ENCODE data around the gene ADAM21.
"Not testable (repeated sequence)": the region's sequence is repeated elsewhere in the genome, so short reads cannot be mapped to it uniquely, and the experiment has no call there.

The ADAM21 gene

GRCh38 chr14:70454731-70455130, 2.8 kb downstream of the ADAM21 start:
- no peak overlapping the region for H3K4me3 ChIP-seq (ENCODE audit: low read length)
- no peak for TF ChIP-seq ZNF274 (IDR thresholded peaks at IDR 0.05; ENCODE audit: low read depth, low read length)

GRCh38 chr14:70468731-70469130, 16.8 kb downstream of the ADAM21 start:
- no peak overlapping the region for H3K4me3 ChIP-seq (ENCODE audit: low read length)
- no peak for TF ChIP-seq ZNF274 (IDR thresholded peaks at IDR 0.05; ENCODE audit: low read depth, low read length)

- not testable (repeated sequence) for H3K4me3 ChIP-seq (ENCODE audit: low read length)
These were observed 19.0 kb downstream of the ADAM21 start for GRCh38 chr14:70470863-70471563.

DNA sequence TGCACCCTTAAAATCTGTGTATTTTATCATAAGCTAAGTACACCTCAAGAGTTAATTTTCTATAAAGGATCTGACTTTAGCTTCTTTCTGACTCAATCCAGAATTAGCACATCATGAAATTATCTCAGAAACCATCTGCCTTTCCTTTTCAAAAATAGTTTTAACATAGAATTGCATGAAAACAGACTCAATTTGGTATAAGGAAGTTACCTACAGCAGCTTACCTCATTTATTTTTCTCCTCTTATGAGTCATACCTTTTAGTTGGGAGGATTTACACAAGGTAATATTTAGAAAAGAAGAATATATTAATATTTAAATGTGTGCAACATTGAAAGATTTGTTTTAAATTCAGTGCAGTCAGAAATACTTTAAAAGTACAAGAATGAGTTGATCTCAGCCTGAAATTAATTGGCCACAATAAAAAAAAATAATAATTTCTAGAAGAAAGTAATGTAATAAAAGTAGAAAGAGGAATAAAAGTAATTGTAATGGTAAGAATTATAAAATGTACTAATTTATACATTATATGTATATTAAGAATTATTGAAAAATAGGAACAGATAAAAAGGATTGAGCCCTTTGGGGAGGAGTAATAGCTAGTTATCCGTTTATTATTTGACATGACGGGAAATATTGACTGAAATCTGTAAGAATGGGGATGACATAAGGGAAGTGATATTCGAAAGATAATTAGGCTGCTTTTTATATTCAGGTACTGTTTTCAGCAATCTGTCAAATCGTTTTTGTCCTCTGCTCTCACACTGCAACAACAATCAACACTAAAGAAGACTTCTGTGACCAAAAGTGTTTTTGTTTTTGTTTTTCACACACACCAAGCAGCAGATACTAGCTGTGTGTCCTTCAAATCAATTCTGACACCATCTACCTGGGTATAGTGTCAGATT, 20.5 kb downstream of the ADAM21 start:
- TF ChIP-seq ZNF274 (IDR thresholded peaks at IDR 0.05; ENCODE audit: low read depth, low read length): no peak
- H3K4me3 ChIP-seq (ENCODE audit: low read length): no peak overlapping the region

DNA sequence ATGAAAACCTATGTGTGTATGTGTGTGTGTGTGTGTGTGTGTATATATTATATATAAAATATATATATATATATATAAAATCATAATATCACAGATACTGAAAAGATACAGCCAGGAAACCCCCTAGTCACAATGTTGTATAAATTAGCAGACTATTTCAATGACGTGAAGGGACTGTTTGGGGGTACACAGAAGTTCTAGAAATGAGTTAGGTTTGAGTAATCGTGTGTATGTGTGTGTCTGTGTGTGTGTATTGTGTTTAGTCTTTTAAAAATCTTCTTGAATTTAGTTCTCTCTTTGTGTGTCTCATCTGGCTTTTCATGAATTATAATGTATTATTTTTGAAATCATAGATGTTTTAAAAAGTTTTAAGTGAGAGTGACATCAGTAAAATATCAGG, 21.9 kb downstream of the ADAM21 start:
- no peak overlapping the region for H3K4me3 ChIP-seq (ENCODE audit: low read length)
- TF ChIP-seq ZNF274 (IDR thresholded peaks at IDR 0.05; ENCODE audit: low read depth, low read length): no peak

- H3K4me3 ChIP-seq (ENCODE audit: low read length): not testable (repeated sequence)
These were observed 23.5 kb downstream of the ADAM21 start for GRCh38 chr14:70475459-70475858.

DNA sequence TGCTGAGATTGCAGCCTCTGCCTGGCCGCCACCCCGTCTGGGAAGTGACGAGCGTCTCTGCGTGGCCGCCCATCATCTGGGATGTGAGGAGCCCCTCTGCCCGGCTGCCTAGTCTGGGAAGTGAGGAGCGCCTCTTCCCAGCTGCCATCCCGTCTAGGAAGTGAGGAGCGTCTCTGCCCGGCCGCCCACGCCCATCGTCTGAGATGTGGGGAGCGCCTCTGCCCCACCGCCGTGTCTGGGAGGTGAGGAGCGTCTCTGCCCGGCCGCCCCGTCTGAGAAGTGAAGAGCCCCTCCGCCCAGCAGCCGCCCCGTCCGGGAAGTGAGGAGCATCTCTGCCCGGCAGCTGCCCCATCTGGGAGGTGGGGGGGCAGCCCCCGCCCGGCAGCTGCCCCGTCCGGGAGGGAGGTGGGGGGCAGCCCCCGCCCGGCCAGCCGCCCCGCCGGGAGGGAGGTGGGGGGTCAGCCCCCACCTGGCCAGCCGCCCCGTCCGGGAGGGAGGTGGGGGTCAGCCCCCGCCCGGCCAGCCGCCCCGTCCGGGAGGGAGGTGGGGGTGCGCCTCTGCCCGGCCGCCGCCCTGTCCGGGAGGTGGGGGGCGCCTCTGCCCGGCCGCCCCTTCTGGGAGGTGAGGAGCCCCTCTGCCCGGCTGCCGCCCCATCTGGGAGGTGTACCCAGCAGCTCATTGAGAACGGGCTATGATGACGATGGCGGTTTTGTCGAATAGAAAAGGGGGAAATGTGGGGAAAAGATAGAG, 25.6 kb downstream of the ADAM21 start:
- not testable (repeated sequence) for H3K4me3 ChIP-seq (ENCODE audit: low read length)

DNA sequence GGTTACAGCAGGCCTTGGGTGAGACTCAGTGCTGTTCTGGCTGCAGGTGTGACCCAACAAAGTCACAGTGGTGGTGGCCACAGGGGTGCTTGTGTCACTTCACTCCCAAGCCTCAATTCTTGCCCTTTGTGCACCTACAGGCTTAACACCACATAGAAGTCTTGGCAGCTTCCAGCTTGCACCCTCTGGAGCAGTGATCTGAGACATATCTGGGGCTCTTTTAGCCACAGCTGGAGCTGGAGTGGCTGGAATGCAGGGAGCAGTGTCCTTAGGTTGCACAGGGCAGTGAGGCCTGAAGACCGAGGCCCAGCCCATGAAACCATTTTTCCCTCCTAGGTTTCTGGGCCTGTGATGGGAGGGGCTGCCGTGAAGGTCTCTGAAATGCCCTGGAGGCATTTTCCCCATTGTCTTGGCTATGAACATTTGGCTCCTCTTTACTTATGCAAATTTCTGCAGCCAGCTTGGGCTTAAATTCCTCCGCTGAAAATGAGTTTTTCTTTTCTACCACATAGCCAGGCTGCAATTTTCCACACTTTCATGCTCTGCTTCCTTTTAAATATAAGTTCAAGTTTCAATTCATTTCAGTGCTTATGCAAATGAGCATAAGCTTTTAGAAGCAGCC, 37.7 kb downstream of the ADAM21 start:
- no peak for TF ChIP-seq ZNF274 (IDR thresholded peaks at IDR 0.05; ENCODE audit: low read depth, low read length)
- no peak overlapping the region for H3K4me3 ChIP-seq (ENCODE audit: low read length)

- no peak overlapping the region for H3K4me3 ChIP-seq (ENCODE audit: low read length)
- no peak for TF ChIP-seq ZNF274 (IDR thresholded peaks at IDR 0.05; ENCODE audit: low read depth, low read length)
These were observed 46.2 kb downstream of the ADAM21 start for GRCh38 chr14:70498191-70498590.

Measured in GM08714 (cell line).